ENCODE data around the gene PIKFYVE.
"Not testable (repeated sequence)": the region's sequence is repeated elsewhere in the genome, so short reads cannot be mapped to it uniquely, and the experiment has no call there.

The PIKFYVE gene

DNA sequence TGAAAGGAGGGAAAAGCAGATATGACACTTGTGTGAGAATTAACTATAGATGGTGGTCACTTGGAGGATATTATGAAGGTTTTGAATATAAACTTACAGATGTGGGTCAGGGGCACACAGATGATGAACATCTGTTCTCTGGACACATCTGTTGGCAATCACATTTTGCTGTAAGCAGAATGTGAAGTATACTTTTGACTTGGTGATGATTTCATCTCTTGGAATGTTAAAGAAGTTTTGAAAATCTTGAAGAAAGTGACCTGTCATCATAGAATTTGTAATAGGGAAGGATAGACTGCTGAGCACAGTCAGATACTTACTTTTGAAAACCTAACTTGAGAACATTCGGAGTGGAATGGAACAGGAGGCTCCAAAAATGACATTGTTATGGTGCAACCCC, 40.2 kb downstream of the PIKFYVE start:
- DNase-seq: no peak

DNA sequence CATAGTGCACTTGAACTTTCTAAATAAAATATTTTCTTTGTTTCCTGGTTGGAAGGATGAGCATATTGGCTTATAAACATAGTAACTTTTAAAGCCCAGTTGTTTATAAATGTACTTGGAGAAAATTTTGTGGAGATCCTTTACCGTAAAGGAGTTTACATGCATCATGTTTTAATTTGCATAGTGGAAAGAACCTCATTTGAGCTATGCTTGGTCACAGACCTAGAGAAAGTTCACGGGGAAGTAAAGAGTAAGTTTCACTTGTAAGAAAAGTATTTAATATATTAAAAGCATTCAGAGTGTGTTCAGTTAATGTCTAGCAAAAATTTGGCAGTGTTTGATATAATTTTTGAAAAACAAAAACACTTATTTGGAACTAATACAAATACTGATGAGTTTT, 45.3 kb downstream of the PIKFYVE start:
- no peak for DNase-seq

DNA sequence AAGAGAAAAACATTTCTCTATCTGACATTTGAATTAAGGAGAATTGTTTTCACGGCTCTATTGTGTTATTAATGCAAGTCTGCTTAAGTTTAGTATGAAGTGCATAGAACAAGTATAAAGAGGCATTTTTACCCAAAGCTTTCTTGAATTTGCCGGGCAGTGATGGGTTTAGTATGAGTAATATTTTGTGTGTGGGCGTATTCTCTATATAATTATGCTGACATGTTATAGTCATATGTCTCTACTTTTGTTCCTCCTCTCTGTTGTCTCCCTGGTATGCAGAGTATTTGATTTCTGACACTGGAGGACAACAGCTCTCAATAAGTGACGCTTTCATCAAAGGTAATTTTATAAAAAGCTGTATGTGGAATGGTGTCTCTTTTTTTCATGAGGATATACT, 45.9 kb downstream of the PIKFYVE start:
- no peak for DNase-seq

DNA sequence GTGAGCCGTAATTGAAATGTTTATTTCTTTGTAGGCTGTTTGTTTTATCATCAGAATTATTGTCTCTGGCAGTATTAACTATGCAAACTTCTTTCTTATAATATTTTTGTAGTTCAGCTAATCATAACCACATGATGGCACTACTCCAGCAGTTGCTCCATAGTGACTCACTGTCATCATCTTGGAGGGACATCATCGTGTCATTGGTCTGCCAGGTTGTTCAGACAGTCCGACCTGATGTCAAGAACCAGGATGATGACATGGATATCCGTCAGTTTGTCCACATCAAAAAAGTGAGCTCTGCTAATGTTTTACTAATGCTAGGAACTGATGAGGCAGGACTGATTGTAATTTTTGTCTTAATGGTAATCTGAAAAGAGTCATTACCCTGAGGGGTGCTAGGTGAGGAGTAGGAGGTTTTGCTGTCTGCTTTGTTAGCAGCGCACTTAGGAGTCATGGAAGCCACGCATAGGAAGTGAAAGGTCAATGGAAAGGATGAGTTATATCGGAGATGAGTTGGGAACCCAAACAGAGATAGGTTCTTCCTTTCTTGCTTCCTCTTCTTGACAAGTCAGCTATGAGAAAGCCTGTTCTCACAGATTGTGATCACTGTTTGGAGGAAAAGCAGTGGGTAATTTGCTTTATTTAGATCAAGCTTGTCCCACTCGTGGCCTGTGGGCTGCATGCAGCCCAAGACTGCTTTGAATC, 49.2 kb downstream of the PIKFYVE start:
- DNase-seq: no peak

GRCh38 chr2:208318127-208318526, 52.1 kb downstream of the PIKFYVE start:
- DNase-seq: no peak

DNA sequence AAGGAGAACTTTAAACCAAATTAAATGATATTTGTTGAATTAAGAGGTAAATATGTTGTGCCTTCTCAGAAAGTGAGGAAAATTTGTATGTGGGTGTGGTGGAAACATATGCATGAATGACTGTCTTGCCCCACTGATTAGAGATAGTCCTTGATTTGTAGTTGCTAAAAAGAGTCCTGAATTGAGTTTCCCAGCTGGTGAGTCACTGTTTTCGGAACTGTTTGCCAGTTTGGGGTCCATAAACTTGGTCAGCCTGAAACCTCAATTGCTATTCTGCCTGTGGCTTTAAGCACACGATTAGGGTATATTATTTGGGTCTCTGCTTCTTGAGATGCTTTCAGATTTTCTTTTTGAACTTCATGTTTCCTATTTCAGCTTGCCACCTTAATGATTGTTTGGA, 53.3 kb downstream of the PIKFYVE start:
- no peak for DNase-seq

GRCh38 chr2:208320686-208321085, 54.6 kb downstream of the PIKFYVE start:
- no peak for DNase-seq

- DNase-seq: no peak
Observed at GRCh38 chr2:208326016-208326415, 60.0 kb downstream of the PIKFYVE start.

DNA sequence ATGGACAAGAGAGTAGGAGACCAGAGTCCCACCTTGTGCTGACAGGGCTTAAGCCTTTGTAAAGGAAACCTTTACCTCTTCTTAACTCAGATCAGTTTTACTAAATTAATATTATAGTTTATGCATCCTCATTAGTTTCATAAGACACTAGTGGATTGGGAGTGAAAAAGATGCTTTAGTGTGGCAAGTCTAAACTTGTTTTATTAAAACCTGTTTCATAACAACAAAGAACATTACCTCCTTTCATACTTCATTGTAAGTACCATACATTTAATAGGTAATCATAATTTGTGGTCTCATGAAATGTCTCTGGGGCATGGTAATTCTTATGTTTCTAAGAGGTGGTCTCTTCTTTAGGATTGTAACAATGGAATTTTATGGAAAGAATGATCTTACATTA, 63.4 kb downstream of the PIKFYVE start:
- DNase-seq: no peak

DNA sequence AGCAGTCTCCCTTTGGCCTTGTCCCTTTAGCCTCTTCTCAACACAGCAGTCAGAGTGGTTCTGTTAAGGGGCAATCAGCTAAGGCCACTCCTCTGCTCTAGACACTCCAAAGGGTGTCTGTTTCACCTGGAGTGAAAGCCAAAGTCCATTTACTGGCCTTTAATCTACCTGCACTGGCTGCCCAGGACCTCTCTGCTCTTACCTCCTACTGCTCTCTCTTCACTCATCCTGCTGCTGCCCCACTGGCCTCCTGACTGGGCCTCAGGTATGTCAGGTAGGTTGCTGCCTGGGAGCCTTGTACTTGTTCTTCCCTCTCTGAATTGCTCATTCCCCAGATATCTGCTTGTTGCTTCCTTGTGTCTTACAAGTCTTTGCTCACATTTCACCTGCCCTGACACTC, 68.2 kb downstream of the PIKFYVE start:
- DNase-seq: no peak

- DNase-seq: no peak
Observed at GRCh38 chr2:208346756-208347155, 80.7 kb downstream of the PIKFYVE start.

- no peak for DNase-seq
Observed at GRCh38 chr2:208350610-208351009, 84.6 kb downstream of the PIKFYVE start.

- DNase-seq: no peak
Observed at GRCh38 chr2:208352644-208353567, 86.9 kb downstream of the PIKFYVE start.

GRCh38 chr2:208354964-208355381, 88.9 kb downstream of the PIKFYVE start:
- no peak for DNase-seq

DNA sequence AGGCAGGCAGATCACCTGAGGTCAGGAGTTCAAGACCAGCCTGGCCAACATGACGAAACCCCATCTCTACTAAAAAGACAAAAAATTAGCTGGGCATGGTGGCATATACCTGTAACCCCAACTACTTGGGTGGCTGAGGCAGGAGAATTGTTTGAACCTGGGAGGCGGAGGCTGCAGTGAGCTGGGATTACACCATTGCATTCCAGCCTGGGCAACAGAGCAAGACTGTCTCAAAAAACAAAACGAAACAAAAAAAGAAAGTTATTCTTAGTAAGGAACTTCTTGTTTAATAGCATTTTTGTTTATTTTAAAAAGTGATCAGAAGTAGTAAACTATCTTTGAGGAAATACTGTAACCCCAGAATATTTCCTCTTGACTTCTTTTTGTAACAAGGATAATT, 90.4 kb downstream of the PIKFYVE start:
- not testable (repeated sequence) for DNase-seq

DNA sequence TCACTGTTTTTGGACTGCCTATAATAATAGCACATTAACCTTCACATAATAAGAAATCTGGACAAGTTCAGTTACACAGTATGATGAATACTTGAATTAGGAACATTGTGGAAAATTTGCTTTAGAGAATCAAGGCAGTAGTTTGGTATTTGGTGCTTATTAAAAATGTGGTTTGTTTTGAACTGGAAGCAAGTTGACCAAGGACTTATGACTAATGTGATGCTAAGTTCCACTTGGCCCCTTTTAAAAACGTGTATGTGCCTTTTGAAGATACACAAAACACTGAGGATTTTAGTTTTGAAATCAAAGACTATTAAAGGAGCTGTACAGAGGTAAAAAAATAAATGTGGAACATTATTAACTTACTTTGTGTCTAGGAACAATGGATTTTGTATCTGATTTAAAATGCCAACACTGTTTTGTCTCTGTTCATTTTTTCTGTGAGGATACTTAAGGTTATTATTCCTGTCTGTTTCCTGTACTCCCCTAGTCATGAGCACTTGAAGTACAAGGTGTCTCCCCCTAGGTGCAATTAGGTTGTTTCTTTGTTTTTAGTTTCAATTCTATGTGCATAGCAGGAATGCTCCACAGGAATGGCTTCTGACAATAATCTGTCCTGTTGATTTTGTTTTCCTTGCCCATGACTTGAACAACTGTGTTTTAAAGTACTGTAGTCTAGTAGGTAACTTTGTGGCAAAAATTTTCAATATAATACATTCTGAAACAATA, 91.0 kb downstream of the PIKFYVE start:
- DNase-seq: no peak

- DNase-seq: no peak
Observed at GRCh38 chr2:208358758-208359631, 92.9 kb downstream of the PIKFYVE start.

- DNase-seq: no peak
Observed at GRCh38 chr2:208359632-208359986, 93.6 kb downstream of the PIKFYVE start.

GRCh38 chr2:208360259-208361076, 94.4 kb downstream of the PIKFYVE start:
- DNase-seq: no peak

- DNase-seq: no peak
Observed at GRCh38 chr2:208361077-208361441, 95.0 kb downstream of the PIKFYVE start.

GRCh38 chr2:208363485-208363884, 97.4 kb downstream of the PIKFYVE start:
- DNase-seq: no peak

Measured in activated CD4-positive, CD25-positive, alpha-beta regulatory T cell treated with anti-CD3 and anti-CD28 coated beads, Interleukin-2, amount 50 U/mL, for 72 hours (primary cell).